Activated CD4-positive, alpha-beta T cell treated with anti-CD3 and anti-CD28 coated beads, Interleukin-2, amount 50 U/mL, for 1 hour (primary cell): ENCODE results near the gene KIDINS220.

ENCODE experiments used
- DNase-seq: peaks from one replicate; pipeline ENCODE4 v3.0.0-alpha.2; 2020

KIDINS220 gene

GRCh38 chr2:8685697-8686358, 151.6 kb downstream of the KIDINS220 start:
- peak; percentile 80 for DNase-seq

- DNase-seq: peak; percentile 40
These were observed 152.3 kb downstream of the KIDINS220 start for GRCh38 chr2:8684878-8685696.

- peak; percentile 34 for DNase-seq
These were observed 152.9 kb downstream of the KIDINS220 start for GRCh38 chr2:8684540-8684877.

GRCh38 chr2:8682719-8683667, 154.4 kb downstream of the KIDINS220 start:
- DNase-seq: peak; percentile 46

GRCh38 chr2:8681786-8682692, 155.4 kb downstream of the KIDINS220 start, which contains the start of gene ID2:
Gene ID2 (plus strand): TSS chr2:8682056. CDS start chr2:8682166, 110 bp downstream.
- DNase-seq: peak; percentile 98

GRCh38 chr2:8680822-8681760, 156.3 kb downstream of the KIDINS220 start:
- peak; percentile 51 for DNase-seq

- no peak for DNase-seq
These were observed 157.3 kb downstream of the KIDINS220 start for GRCh38 chr2:8679827-8680731.

- no peak for DNase-seq
These were observed 157.9 kb downstream of the KIDINS220 start for GRCh38 chr2:8679567-8679826.
